Measurements from ENCODE around the gene ICOSLG. TPM values are rescaled to one million over a fixed set of nuclear protein-coding genes. Genes with fewer than 3 reads are reported as not detected.

The ICOSLG gene
- total RNA-seq, 1 experiment from 2014 or later, result 9.0 TPM

DNA sequence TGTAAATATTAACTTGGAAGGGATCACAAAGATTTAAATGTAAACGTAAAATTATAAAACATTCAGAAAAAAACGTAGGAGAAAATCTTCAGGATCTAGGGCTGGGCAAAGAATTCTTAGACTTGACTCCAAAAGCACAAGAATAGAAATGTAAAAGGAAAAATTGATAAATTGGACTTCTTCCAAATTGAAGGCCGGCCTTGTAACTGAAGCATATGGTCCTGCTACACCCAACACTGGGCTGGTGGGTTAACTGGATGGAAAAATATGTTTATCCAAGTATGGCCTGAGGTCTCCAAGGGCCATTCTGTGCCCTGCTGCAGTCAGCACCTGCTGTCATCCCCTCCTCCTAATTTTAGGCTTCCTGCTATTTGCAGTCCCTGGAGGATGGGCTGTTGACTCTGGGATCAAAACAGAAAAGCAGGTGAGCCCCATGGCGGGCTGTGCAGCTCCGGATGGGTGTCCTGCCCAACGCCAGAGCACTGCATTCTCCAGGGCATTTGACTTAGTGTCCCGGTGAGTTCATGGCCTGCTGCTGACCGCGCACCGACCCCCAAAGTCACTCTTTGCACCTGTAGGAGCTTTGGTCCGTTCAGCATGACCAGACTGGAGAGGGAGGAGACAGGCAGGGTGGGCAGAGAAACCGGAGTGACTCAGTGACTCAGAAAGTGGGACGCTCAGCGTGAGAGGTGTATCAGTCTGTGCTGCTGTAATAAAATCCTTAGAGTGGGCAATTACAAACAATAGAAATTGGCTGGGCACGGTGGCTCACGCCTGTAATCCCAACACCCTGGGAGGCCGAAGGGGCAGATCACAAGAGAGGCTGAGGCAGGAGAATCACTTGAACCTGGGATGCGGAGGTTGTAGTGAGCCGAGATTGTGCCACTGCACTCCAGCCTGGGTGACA, 38.9 kb upstream of the ICOSLG start (continued):
- TF ChIP-seq, protein P1, sequence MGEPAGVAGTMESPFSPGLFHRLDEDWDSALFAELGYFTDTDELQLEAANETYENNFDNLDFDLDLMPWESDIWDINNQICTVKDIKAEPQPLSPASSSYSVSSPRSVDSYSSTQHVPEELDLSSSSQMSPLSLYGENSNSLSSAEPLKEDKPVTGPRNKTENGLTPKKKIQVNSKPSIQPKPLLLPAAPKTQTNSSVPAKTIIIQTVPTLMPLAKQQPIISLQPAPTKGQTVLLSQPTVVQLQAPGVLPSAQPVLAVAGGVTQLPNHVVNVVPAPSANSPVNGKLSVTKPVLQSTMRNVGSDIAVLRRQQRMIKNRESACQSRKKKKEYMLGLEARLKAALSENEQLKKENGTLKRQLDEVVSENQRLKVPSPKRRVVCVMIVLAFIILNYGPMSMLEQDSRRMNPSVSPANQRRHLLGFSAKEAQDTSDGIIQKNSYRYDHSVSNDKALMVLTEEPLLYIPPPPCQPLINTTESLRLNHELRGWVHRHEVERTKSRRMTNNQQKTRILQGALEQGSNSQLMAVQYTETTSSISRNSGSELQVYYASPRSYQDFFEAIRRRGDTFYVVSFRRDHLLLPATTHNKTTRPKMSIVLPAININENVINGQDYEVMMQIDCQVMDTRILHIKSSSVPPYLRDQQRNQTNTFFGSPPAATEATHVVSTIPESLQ (CRISPR knock-in tag; IDR thresholded peaks at IDR 0.05), result no peak
- TF ChIP-seq PRDM15 (CRISPR knock-in tag; IDR thresholded peaks at IDR 0.05) (no peak), FOXP4 (CRISPR knock-in tag; IDR thresholded peaks at IDR 0.05) (no peak), AFF4 (CRISPR knock-in tag; IDR thresholded peaks at IDR 0.05; ENCODE audit: borderline replicate concordance) (no peak), ZNF219 (CRISPR knock-in tag; IDR thresholded peaks at IDR 0.05; ENCODE audit: borderline replicate concordance) (no peak), ZNF138 (CRISPR knock-in tag; conservative IDR thresholded peaks at IDR 0.05) (no peak), FOXK1 (CRISPR knock-in tag; IDR thresholded peaks at IDR 0.05) (no peak), ZMAT4 (CRISPR knock-in tag; IDR thresholded peaks at IDR 0.05) (no peak)
- TF ChIP-seq, protein P2, sequence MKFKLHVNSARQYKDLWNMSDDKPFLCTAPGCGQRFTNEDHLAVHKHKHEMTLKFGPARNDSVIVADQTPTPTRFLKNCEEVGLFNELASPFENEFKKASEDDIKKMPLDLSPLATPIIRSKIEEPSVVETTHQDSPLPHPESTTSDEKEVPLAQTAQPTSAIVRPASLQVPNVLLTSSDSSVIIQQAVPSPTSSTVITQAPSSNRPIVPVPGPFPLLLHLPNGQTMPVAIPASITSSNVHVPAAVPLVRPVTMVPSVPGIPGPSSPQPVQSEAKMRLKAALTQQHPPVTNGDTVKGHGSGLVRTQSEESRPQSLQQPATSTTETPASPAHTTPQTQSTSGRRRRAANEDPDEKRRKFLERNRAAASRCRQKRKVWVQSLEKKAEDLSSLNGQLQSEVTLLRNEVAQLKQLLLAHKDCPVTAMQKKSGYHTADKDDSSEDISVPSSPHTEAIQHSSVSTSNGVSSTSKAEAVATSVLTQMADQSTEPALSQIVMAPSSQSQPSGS (CRISPR knock-in tag; IDR thresholded peaks at IDR 0.05; ENCODE audit: borderline replicate concordance, low read depth), result no peak
- TF ChIP-seq, protein P3, sequence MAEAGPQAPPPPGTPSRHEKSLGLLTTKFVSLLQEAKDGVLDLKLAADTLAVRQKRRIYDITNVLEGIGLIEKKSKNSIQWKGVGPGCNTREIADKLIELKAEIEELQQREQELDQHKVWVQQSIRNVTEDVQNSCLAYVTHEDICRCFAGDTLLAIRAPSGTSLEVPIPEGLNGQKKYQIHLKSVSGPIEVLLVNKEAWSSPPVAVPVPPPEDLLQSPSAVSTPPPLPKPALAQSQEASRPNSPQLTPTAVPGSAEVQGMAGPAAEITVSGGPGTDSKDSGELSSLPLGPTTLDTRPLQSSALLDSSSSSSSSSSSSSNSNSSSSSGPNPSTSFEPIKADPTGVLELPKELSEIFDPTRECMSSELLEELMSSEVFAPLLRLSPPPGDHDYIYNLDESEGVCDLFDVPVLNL (CRISPR knock-in tag; IDR thresholded peaks at IDR 0.05; ENCODE audit: borderline replicate concordance, low read depth), result no peak

Measured in WTC11 (cell line).